RPMI8226 (cell line): ENCODE results near the gene VPS18.
A peak's percentile ranks its signal among the peaks of the same experiment; 100 is the strongest.

ENCODE experiments used
- DNase-seq: peaks from one replicate; pipeline ENCODE4 v3.0.0-alpha.2; 2015

VPS18 gene

DNA sequence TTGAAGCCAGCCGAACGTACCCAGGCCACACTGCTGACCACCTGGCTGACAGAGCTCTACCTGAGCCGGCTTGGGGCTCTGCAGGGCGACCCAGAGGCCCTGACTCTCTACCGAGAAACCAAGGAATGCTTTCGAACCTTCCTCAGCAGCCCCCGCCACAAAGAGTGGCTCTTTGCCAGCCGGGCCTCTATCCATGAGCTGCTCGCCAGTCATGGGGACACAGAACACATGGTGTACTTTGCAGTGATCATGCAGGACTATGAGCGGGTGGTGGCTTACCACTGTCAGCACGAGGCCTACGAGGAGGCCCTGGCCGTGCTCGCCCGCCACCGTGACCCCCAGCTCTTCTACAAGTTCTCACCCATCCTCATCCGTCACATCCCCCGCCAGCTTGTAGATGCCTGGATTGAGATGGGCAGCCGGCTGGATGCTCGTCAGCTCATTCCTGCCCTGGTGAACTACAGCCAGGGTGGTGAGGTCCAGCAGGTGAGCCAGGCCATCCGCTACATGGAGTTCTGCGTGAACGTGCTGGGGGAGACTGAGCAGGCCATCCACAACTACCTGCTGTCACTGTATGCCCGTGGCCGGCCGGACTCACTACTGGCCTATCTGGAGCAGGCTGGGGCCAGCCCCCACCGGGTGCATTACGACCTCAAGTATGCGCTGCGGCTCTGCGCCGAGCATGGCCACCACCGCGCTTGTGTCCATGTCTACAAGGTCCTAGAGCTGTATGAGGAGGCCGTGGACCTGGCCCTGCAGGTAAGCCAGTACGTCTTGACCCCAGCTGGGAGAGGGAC lies 6.2 kb downstream of the VPS18 start:
- DNase-seq = no peak

DNA sequence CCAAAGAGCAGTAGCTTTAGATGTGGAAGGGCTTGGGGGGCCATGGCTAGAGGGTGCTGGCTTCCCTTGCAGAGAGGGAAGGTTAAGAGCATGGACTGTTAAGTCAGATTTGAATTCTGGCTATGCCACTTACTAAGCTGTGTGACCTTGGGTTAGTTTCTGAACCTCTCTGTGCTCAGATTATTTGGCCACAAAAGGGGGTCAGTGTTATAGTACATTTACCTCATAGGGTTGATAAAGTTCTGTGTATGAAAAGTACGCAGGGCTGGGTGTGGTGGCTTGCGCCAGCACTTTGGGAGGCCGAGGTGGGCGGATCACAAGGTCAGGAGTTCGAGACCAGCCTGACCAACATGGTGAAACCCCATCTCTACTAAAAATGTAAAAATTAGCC lies 6.8 kb downstream of the VPS18 start:
- no peak for DNase-seq

- DNase-seq = no peak
These were observed 8.6 kb downstream of the VPS18 start for GRCh38 chr15:40902605-40903561.

DNA sequence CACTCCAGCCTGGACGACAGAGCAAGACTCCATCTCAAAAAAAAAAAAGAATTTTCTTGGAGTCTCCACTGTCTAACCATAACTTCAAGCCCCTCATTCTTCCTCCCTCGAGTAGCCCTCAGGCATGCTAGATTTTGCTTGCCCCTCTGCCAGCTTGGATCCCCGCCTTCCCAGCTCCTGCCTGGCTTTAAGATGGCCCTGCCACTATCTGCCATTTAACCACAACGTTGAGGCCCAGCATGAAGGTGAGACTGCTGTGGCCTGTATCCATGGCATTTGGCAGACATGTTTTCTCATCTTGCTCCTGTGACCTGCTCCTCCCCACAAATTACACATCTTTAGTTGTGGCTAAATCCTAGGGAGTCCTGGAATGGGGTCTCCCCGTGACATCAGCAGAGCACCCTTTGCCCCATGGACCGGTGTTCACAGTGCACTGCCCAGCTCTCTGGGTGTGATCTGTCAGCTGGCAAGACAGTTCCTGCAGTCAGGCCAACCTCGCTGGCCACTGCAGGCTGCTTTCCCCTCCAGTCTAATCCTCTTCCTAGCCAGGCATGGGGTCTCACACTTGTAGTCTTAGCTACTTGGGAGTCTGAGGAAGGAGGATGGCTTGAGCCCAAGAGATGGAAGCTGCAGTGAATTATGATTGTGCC lies 10.4 kb downstream of the VPS18 start:
- DNase-seq = no peak

DNA sequence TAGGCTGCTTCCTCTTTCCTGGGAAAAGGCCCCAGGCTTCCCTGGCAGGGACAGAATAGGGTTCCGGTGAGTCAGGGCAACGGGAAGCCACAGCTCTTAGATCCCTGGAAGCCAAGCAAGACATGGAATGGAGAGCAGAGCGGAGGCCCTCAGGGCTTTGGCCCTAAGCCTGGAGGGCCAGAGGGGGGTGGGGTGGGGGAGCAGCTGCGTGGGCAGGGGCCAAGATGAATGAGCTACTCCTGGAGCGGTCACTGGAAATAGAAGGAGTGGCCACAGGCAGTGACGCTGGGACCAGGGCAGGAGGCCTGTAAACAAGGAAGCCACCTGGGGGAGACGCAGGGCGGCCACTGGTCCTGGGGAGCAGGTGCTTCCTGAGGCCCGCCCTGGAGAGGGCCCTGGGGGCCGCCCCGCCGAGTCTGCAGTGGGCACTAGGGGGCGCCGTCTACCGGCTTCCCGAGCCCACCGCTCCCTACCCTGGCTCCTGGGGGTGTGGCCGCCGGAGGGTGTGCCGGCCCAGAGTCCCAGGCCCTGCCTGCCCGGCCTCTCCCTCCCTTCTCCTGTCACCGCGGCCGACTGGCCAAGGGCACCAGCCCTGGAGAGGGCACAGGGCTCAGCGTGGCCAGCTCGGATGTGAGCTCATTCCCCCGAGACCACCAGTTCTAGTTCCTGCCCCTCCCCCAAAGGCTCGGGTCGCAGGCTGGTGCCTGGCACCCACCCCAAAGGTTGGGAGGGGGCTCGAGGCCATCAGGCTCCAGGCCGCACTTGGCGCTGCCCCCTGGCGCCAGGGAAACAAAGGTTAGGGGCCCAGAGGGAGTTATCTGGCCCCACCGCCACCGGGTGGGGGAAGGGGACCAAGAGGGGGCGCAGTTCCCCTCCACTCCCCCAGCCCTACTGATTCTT lies 12.1 kb downstream of the VPS18 start:
- DNase-seq = peak; percentile 90

DNA sequence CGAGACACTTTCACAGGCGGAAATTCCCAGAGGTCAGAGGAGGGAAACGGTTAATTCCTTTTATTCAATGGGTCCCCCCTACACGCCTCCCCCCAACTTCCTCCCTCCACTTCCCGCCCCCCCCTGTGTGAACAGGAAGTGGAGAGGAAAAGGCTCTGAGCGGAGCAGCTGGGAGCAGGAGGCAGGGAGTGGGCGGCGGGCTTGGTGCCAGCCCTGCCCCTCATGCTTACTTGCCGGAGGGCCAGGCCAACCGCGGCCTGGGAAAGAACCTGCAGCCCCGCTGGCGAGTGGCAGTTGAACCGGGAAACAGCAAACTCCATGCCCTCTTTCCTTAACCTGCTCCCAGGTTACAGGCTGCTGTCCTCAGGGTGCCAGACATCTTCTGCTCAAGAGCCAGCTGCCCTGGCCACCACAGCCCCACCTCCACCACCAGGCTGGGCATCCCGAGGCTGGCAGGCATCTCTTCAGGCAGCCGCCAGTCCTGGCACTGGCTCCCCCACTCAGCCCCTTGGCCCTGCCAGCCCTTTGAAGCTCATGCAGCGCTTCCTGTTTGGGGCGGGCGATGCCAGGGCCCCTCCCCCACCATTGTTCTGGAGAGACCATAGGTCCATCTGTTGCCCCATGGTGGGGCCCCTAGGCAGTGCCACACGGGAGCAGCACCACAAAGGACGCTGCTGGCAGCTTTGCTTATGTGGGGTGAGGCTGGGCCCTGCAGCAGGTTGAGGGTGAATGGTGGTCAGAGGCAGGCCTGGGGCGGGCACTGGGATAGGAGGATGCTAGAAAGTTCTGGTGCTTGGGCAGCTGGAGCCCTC lies 12.9 kb downstream of the VPS18 start:
- DNase-seq = peak; percentile 74

DNA sequence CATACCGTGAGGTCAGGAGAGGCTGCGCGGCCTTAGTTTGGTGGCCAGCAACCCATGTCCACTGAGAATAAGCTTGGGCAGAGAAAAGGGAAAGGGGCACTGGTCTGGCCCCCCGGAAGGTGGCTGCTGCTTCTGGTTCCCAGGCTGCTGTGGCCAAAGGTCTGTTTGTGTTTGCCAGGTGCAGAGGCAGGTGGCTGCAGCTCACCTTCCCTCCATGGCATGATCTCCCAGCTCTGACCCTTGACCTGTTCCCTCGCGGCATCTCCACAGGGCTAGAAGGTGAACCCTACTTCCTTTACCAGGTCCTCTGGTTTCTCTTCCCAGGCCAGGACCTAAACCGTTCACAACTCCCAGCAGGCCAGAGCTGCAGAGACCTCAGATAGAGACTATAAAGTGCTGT lies 13.8 kb downstream of the VPS18 start:
- DNase-seq = no peak

DNA sequence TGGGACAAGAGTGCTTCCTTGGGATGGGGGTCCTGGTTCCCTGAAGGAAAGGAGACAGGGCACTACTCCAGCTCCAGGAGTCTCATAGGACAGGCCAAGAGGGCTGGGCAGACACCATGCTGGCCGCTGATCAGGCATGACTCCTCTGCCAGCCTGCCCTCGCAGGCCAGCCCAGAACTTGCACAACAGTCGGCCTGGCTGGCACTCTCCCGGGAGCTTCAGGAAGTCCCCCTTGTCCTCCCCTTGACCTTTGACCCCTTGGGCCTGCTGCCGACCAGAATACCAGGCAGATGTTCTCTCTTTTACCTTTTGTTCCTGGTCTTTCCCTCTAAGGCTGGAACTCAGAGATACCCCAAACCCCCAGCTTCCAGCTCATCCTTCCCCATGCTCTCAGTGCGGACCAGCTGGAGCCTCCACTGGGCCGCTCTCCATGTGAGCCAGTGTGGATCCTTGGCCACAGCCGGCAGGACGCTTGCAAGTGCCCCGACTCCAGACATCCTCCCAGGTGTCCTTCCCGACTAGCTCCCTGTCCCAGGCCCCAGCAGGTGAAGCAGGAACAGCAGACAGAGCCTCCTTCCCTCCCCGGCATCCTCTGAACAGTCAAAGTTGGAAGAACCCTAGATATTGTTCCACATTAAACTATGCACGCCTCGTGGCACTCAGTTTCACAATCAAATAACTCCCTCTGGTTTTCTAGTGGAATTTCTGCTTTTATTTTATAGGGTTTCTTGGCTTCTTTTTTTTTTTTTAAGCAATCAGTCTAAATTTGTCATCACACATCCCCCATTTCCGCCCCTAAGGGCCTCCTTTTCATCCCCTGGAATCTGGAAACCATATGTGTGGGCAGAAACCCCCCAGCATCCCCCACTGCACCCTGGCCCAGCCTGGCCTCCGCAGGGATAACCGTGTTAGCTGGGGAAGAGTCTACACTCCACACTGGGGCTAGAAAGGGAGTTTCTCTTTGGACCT lies 15.7 kb downstream of the VPS18 start:
- DNase-seq = no peak

GRCh38 chr15:40911141-40911540 lies 16.9 kb downstream of the VPS18 start:
- no peak for DNase-seq

- DNase-seq = no peak
These were observed 17.4 kb downstream of the VPS18 start for GRCh38 chr15:40911693-40912092.

DNA sequence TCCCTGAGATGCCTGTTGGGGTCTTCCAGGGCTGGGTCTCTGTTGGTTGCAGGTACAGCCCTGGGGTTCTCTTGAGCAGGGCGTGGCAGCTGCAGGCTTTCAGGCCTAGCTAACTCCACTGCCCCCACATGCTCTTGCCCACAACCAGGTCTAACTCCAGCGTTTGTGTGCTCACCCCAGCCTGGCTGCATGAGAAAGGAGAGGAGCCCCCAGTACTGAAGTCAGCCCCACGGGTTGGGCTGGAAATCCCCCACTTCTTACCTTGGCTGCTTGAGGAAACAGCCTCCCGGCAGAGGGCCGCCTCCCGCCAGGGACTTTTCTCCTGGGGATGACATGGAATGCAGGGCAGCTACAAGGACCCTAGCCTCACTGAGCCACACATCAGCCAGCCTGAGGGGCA lies 18.2 kb downstream of the VPS18 start:
- no peak for DNase-seq

GRCh38 chr15:40914013-40914412 lies 19.8 kb downstream of the VPS18 start:
- no peak for DNase-seq

GRCh38 chr15:40914486-40914885 lies 20.2 kb downstream of the VPS18 start:
- DNase-seq = peak; percentile 44

- no peak for DNase-seq
These were observed 20.9 kb downstream of the VPS18 start for GRCh38 chr15:40915116-40915661.

- no peak for DNase-seq
These were observed 21.4 kb downstream of the VPS18 start for GRCh38 chr15:40915679-40916078.

- DNase-seq = no peak
These were observed 23.3 kb downstream of the VPS18 start for GRCh38 chr15:40917585-40917984.

- no peak for DNase-seq
These were observed 24.0 kb downstream of the VPS18 start for GRCh38 chr15:40918146-40918798.

DNA sequence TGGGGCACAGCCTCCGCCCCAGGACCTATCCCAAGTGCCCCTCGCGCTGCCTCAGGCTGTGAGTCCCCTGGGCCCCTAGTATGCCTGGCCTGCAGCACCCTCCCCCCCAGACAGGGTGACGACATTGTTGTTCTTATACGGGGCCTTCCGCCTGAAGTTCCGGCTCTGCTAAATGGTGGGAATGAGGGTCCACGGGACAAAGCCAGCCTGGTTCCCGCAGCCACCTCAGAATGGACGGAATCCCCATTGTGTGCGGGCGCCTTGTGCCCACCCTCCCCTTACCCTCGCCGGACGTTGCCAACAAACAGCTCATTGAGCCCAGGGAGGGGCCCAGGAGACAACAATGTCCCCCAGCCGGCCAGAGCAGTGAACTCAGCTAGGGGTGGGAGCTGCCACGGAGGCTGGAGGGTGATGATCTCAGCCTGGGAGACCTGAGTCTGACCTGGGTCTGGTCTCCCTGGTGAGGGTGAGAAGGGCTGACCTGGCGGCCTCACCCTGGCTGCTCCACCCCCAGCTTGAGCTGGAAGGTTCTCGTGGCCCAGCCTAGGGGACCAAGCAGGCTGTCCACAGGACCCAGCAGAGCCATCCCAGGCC lies 24.6 kb downstream of the VPS18 start:
- DNase-seq = no peak
